ENCODE results near the gene DMPK. TPM values are rescaled to one million over a fixed set of nuclear protein-coding genes. Genes with fewer than 3 reads are reported as not detected.

DMPK gene
- total and polyA plus RNA-seq, 9 of the 15 experiments (the other 6 are each of a cell fraction or from before 2014, with no cell fraction given): 0.24 to 31.3 (median 7.3) TPM

- no peak for TF ChIP-seq CREB5 (CRISPR knock-in tag; IDR thresholded peaks at IDR 0.05)
- peak; percentile 82 for TF ChIP-seq RERE (CRISPR knock-in tag; IDR thresholded peaks at IDR 0.05; ENCODE audit: borderline replicate concordance)
- peak; percentile 18 for TF ChIP-seq HMGN3 (IDR thresholded peaks at IDR 0.05; ENCODE audit: borderline replicate concordance, extremely low read depth, insufficient read length, low read depth, low read length)
- peak; percentile 49 to 70; a peak in 3 of 4 replicates for TF ChIP-seq NONO (IDR thresholded peaks at IDR 0.05; ENCODE audit: low read depth in 2 of 2, low read length in 1 of 2)
Measured at GRCh38 chr19:45767881-45768654, 14.2 kb downstream of the DMPK start (continued).

All from K562 (cell line).